Keratinocyte (primary cell): ENCODE results near the gene PTPRN2.

Experiments used
- EZH2 ChIP-seq: IDR thresholded peaks from one replicate; pipeline ENCODE4 v1.6.1; 2012; ENCODE audit warnings: inconsistent platforms, mild to moderate bottlenecking, low read length, moderate library complexity
- TF ChIP-seq, protein P1 (sequence below), 3 experiments: IDR thresholded peaks in 1 of 3; conservative IDR thresholded peaks in 1 of 3; optimal IDR thresholded peaks in 1 of 3; 2 replicates in 2 of 3; 3 replicates in 1 of 3; pipeline versions ENCODE3 to v1.5.1; 2011; ENCODE audit warnings: low read length in 3 of 3, mild to moderate bottlenecking in 3 of 3, moderate library complexity in 2 of 3, control low read depth in 1 of 3, inconsistent platforms in 1 of 3; ENCODE audit not compliant: insufficient read depth in 2 of 3; ENCODE audit errors: extremely low read depth in 1 of 3

DNA sequence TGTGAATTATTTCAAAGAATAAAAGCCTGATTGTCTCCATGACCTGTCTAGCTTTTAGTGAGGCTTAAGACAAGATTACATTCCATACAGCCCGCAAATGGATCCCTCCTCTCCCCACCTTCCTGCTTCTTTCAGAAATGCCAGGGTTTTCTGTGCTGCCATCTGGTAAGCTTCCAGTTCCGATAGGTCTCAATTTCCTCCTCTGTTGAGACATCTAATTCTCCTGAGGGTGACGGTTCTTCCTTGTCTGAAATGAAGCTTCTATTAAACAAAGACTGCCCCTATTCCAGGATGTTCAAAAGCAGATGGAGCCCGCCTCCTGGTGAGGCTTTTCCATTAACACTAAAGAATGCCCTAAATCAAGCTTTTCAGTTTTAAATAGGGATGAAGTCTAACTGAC lies 295.6 kb downstream of the PTPRN2 start:
- TF ChIP-seq, protein P1, sequence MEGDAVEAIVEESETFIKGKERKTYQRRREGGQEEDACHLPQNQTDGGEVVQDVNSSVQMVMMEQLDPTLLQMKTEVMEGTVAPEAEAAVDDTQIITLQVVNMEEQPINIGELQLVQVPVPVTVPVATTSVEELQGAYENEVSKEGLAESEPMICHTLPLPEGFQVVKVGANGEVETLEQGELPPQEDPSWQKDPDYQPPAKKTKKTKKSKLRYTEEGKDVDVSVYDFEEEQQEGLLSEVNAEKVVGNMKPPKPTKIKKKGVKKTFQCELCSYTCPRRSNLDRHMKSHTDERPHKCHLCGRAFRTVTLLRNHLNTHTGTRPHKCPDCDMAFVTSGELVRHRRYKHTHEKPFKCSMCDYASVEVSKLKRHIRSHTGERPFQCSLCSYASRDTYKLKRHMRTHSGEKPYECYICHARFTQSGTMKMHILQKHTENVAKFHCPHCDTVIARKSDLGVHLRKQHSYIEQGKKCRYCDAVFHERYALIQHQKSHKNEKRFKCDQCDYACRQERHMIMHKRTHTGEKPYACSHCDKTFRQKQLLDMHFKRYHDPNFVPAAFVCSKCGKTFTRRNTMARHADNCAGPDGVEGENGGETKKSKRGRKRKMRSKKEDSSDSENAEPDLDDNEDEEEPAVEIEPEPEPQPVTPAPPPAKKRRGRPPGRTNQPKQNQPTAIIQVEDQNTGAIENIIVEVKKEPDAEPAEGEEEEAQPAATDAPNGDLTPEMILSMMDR (optimal IDR thresholded peaks at IDR 0.05 in 1 of 3, IDR thresholded peaks at IDR 0.05 in 1 of 3, conservative IDR thresholded peaks at IDR 0.05 in 1 of 3; ENCODE audit: extremely low read depth in 1 of 3, insufficient read depth in 2 of 3, low read length in 3 of 3), result no peak
- no peak for TF ChIP-seq EZH2
